Right hindlimb (tissue), 1 donor: Measurements from ENCODE around the gene RBM38.
"Not testable (repeated sequence)": the region's sequence is repeated elsewhere in the genome, so short reads cannot be mapped to it uniquely, and the experiment has no call there.

Source experiments
- DNase-seq: peaks from one replicate; pipeline ENCODE4 v3.0.0-alpha.2; 2018

The RBM38 gene

DNA sequence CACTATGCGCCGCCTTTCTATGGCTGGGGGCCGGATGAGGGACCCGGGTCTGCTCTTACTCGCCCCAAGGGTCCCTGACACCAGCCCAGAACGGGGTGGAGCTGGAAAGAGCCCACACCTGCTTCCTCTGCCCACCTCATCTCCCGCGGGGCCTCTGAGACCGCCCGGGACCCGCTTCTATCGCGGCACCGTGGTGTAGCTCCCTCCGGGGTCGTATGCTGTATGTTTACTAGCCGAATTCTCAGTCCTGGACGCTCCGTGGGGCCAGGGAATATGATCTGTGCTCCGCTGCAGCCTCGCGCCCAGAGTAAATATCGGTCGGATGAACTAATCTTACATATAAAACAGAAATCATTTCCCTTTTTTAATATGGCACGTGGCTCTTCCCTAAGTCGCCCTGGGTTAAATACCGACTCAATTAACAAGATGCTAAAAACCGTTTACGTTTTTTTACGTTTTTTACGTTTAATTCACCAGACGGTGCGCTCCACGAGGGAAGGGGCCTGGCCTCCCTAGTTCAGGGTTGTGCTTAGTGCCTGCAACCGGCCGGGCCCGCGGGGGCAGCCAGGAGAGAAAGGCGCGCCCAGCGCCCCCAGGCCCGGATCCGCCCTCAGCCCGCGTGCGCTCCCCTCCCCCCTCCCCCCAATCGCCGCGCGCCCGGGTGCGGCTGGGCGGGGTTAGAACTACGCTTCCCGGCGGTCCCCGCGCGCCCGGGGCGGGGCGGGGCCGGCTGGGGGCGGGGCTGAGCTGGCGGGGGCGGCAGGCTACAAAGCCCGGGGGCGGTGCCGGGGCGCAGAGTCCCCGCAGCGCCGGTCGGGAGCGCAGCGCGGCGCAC lies at the start of gene RBM38:
Gene RBM38 (plus strand): TSS at position 793 of the 835 bp plus-strand sequence. CDS start 186 bp downstream, outside the sequence.
- DNase-seq = peak; percentile 90

DNA sequence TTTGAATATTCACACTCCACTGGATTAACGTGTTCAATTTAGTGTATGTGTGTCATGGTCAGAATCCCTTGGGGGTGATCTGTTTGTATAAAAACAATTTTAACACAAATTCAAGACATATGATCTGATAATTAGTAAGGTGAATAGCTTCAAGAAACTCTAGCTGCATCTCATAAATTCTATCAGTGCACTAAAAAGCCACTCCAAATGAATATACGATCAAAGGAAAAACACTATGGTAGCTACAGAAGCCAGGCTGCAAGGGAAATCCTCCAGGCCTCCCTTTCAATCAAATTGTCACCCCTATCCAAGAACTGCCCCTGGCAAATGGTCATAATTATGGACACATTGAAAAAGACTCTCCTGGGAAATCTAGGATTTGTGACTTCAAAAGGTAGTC lies 49.5 kb upstream of the RBM38 start:
- no peak for DNase-seq

DNA sequence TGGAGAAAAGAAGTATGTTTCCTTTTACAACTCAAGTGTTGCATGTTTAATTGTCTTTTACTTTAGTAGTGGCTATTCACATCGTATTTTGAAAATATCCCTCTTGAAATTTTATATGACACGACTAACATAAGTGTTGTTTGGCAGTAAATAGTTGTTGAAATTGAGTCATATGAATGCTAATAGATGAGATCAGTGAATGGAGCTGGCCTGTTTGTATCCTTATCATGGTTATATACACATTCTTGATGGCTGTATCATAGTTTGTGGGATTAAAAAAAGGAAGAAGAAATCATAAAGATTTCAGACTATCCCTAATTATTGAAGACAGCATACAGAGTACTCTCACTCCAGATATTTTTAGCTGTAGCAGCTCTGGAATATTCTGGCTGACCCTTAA lies 48.4 kb upstream of the RBM38 start:
- DNase-seq = no peak

DNA sequence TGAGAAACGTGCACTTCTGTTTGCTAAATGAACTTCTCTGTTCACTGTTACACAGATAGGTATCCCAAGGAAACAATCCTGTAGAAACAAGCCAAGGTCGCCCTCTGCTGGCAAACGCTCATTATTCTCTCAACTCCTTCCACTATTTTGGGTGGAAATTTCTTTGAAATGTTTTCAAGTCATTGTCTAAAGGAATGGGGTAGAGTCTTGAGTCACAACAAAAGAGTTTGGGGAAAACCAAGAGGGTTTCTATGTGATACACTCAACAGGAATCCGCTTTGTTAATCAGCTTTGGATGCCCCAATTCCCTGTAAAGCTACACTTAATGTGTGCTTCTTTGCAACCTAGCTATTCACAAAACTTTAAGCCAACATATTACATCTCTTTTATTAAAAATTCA lies 44.7 kb upstream of the RBM38 start:
- DNase-seq = peak; percentile 77

DNA sequence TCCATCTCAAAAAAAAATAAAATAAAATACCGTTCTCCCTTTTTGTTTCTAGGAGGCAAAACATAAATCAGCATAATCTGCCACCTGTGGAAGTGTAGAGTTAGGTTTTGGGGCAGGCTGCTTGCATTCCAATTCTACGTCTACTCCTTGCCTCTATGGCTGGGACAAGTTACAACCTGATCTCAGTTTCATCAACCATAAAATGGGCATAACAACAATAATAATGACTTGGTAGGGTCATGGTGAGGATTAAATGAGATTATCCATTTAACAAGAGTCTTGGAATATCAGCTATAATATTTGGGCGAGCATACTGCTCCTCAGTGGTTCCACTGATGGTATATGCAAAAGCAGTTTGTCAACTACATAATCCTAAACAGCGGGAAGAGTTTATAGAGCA lies 43.8 kb upstream of the RBM38 start:
- DNase-seq = no peak

DNA sequence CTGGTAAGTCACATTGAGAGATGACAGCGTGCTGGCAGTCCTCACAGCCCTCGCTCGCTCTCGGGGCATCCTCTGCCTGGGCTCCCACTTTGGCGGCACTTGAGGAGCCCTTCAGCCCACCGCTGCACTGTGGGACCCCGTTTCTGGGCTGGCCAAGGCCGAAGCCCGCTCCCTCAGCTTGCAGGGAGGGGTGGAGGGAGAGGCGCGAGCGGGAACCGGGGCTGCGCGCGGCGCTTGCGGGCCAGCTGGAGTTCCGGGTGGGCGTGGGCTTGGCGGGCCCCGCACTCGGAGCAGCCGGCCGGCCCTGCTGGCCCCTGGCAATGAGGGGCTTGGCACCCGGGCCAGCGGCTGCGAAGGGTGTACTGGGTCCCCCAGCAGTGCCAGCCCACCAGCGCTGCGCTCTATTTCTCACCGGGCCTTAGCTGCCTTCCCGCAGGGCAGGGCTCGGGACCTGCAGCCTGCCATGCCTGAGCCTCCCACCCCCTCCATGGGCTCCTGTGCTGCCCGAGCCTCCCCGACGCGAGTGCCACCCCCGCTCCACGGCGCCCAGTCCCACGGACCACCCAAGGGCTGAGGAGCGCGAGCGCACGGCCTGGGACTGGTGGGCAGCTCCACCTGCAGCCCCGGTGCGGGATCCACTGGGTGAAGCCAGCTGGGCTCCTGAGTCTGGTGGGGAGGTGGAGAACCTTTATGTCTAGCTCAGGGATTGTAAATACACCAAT lies 42.8 kb upstream of the RBM38 start:
- not testable (repeated sequence) for DNase-seq

DNA sequence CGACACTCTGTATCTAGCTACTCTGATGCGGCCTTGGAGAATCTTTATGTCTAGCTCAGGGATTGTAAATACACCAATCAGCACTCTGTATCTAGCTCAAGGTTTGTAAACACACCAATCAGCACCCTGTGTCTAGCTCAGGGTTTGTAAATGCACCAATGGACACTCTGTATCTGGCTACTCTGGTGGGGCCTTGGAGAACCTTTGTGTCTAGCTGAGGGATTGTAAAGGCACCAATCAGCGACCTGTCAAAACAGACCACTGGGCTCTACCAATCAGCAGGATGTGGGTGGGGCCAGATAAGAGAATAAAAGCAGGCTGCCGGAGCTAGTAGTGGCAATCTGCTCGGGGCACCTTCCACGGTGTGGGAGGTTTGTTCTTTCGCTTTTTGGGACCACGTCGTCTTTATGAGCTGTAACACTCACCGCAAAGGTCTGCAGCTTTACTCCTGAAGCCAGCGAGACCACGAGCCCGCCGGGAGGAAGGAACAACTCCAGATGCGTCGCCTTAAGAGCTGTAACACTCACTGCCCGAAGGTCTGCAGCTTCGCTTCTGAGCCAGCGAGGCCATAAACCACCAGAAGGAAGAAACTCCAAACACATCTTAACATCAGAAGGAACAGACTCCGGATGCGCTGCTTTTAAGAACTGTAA lies 42.1 kb upstream of the RBM38 start:
- not testable (repeated sequence) for DNase-seq

DNA sequence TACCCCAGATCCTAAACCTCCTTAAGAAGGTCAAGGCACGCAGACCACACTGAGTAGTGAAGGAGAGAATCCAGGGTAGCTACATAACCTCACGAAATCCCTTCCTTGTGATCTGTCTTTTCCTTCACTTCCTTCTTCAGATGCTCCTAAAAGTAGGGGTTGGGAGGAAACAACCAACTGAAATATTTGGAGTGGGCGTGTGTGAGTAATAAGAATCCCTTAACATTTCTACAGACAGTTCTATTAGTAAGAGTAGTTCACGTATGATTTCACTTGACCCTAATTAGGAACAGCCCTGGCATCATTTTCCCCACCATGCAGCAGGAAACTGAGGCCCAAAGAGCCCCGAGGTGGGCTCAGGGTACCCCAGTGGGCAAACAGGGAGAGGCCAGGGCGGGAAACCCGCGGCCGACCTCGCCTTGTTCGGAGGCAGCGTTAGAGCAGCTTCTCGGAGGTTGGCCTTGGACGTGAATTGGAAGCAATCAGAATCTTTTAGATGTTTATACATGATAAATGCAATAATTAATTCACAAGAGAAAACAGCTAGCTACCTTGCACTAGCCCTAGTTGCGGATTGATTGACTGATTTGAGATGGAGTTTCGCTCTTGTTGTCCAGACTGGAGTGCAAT lies 41.0 kb upstream of the RBM38 start:
- no peak for DNase-seq

DNA sequence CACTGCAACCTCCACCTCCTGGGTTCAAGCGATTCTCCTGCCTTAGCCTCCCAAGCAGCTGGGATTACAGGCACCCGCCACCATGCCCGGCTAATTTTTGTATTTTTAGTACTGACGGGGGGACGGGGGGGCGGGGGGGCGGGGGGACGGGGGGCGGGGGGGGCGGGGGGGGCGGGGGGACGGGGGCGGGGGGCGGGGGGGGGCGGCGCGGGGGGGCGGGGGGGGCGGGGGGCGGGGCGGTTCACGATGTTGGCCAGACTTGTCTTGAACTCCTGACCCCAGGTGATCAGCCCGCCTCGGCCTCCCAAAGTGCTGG lies 40.5 kb upstream of the RBM38 start:
- DNase-seq = not testable (repeated sequence)

DNA sequence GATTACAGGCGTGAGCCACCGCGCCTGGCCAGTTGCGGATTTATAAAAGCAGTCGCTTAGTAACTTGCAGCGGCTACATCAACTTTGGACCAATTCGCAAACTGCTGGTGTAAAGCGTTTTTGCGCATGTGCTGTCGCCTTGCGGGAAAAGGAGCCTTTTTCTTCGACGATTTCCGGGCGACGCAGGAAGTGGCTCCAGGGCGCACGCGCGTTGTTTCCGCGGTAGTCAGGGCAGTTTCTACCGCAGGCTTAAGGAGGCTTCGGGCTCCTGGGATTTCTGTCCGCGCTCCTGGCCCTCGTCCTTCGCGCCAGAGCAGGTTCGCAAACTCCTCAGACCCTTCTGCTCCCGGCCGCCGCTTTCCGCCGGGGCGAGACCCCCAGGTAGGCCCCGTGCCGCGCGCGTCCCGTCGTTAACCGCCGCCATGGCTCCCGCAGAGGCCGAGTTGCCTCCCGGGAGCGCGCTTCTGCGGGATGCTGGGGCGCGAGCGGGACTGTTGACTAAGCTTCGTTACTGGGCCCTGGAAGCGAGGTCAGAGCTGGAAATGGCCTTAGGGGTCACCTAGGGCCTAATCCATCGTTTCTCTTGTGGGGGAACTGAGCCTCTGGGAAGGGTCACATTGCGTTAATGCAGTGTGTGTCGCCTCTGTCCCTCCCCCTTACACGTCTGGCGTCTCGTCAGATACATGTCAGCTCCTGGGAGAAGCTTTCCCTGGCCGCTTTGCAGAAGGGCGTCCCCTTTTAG lies 40.0 kb upstream of the RBM38 start, which contains the start of gene RAE1:
Gene RAE1 (plus strand): TSS at position 214 of the 742 bp plus-strand sequence. CDS start 2,784 bp downstream, outside the sequence.
- peak; percentile 95 for DNase-seq

DNA sequence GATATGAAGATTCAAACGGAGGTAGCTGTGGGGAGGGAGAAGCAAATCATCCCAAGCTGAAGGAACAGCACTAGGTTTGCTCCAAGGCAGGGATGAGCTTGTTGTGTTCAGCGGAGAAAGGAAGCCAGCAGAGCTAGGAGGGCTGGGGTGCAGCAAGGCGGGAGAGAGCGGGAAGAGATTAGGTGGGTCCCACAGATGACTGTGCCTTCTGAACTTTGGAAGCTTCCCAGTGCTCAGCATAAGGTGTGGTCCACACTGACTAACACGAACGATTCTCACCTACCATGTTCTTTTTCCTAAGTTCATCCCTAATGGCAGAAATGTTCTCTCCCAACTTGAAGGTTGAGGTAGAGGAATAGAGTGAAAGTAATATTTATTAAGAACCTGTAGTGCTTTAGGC lies 38.9 kb upstream of the RBM38 start:
- DNase-seq = no peak

DNA sequence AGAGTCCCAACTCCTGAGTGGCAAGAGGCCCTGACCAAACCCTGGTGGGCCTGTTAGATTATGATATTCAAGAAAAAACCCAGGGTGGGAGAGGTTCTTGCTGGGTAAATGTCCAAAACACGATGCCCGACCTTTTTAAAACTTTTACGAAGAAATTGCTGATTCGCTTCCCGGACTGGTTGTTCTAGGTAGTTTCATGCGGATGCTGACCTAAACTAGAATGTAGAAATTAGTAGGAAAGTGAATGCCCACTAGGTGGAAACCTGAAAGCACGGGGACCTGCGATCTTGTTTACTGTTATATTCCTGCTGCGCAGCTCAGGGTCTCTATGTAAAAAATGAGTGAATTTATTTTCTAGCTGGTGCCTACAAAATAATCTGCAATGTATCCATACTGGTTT lies 37.8 kb upstream of the RBM38 start:
- DNase-seq = no peak

DNA sequence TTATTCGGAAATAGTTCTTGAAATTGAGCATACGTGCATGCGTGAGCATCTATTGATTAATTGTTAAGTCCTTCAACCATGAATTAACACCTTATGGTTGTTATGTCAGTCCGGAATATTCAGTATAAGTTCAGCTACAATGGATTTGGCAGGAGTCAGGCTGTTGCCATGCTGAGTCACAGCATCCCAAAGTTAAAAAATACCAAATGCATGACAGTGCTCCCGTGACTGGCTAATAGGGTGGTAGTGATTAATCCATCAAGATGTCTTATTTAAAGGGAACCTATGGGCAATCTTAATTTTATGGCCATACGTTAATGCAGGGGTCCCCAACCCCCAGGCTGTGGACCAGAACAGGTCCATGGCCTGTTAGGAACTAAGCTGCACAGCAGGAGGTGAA lies 29.7 kb upstream of the RBM38 start:
- no peak for DNase-seq

DNA sequence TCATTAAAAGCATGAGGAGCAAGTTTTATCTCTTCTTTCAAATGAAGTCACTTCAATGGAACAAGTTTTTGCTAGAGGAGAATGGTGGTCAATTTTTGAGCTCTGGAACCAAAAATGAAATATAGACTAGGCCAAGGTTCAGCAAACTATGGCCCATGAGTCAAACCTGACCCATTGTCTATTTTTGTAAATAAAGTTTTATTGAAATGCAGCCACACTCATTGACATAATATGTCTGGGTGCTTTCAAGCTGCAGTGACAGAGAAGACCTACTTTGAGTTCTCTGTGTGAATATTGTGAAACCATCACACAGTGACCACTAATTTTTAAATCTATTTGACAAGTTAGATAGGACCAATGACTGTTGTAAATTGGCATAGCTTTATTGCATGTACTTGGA lies 26.7 kb upstream of the RBM38 start:
- DNase-seq = no peak

DNA sequence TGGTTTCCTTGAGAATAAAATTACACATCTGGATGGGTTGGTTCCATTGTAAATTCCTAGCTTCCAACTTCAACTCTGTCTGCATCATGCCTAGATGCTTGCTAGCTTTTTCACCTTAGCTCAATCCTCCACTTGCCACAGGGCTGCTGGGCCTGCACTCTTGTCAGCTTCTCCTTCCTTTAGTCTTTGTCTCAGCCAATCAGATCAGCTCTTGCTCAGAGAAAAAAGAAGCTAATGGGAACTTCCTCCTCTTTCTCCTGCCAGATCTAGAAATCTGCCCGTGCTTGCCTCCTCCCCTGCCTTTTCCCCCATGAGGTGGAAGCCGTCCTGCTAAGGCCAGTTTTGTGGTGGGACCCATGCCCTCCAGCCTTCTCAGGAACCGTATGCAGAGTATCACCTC lies 21.6 kb upstream of the RBM38 start:
- DNase-seq = no peak

DNA sequence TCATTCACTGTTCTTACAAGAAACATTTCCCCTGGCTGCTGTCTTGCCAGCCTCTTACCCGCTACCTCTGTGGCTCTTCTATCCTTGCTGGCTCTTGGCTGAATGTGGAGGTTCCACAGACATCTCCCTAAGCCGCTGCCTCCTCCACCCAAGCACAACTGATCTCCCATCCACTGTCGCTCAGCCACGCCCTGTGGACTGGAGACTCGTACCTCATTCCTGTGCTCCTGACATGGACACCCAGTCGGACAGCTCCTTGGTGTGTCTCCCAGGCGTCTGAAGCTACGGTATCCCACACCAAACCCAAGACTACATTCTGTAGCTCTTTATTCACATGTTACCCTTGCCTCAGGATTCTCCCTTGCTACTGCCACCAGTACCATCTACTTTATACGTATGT lies 20.9 kb upstream of the RBM38 start:
- no peak for DNase-seq

DNA sequence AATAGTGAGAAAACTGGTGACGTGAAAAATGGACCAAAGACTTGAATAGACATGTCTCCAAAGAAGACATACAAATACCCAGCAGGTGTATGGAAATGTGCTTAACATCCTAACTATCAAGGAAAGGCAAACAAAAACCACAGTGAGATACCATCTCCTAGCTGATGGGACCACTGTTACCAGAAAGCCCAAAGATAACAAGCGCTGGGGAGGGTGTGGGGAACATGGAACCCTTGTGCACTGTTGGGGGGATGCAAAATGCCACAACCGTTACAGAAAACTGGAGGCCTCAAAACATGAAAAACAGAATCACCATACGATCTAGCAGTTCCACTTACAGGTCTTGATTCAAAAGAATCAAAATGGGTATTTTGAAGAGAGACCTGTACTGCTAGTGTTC lies 19.8 kb upstream of the RBM38 start:
- DNase-seq = no peak

DNA sequence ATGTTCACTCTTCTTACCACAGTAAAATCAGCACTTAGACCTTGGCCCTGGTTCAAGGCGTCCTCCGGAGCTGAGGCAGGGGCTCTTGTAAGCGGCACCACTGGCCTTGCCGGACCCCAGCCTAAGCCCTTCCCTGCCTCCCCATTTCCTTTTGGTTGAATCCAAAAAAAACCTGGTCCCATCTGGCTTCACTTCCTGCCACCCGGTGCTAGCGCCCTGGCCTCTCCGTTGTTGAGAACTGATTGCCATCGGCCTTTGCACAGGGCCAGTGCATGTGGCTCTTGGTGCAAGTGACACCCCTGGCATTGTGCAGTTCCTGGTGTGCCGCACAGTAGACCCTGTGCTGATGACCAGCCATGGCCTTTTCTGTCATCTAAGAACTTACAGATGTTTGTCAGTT lies 19.0 kb upstream of the RBM38 start:
- no peak for DNase-seq

DNA sequence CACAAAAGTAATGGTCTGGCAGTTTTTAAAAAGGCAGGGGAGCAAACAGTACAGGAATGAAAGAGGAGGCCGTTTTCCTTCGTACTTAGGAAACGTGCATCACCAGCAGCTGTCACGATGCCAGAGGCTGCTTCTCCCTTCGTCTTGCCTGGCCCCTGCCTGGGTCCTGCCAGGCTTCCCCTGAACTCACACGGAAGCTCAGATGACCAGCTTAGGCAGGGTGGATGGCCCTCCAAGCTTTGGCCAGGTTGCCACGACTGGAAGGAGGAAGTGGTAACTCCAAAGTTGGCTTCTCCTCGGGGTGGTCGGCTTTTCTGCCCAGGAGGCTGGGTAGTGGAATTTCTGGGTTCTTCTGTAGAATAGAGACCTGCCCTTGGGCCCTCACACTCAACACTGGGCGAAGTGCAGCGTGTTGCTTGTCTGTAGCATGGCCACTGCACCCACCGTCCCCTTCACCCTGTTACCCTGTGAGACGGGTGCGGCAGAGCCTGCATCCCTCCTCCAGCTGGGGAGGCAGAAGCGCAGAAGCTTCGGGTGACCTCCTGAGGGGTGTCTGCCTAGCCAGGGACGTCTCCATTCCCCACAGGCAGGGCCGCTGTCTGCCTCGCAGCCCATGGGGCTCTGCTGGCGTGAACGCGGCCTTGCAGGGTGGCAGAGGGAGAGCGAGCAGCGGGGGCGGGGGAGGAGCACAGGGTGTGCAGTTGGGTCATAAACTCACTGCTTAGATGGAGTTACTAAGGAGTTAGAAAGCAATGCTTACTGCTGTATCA lies 18.4 kb upstream of the RBM38 start:
- no peak for DNase-seq

DNA sequence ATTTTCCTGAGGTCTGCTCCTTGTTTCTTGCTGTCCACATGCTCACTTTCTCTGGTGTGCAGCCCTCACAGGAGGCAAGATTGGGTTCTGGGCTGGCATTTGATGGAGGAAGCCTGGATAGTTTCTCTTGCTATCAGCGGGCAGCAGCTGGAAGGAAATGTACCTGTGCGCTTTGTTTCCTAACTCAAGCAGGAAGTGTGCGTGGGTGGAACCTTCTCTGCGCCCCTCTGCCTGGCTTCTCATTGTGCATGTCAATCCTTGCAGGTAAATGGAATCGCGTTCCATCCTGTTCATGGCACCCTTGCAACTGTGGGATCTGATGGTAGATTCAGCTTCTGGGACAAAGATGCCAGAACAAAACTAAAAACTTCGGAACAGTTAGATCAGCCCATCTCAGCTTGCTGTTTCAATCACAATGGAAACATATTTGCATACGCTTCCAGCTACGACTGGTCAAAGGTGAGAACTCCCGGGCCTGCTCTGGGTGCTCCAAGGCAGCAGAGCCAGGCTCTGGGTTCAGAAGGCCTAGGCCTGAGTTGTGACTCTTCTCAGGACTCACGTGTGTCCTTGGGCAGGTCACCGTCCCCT lies 16.8 kb upstream of the RBM38 start:
- no peak for DNase-seq

DNA sequence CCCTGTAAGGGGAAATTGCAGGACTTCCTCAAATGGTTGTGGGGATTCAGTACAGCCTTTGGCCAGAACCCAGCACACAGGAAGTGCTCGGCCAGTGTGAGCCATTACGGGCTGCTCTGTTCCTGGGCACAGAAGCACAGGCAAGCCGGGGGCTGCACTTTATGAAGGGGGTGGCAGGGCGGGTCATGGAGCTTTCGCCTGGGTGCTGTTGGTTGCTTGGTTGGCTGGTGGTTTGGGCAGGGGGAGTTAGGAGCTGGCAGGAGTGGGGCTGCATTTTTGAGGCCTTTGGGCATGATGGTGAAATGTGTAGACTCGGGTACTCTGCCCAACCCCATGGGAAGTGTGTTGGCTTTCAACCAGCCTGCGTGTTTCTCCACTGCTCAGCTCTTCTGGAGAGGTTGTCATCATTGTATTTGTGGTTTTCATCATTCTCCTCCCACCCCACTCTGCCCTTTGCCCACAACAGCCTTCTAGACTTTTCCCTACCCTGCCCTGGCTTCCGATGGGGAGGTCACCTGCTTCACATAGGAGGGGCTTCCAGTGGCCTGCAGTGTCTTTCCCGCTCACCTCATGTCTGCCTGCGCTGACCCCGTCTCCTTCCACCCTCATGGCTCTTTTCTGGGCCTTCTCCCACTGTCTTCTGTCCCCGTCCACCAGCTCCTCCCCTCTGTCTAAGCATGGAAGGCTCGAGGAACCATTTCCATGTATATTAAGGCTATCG lies 16.1 kb upstream of the RBM38 start:
- no peak for DNase-seq
